IPS-15b (cell line): ENCODE measurements around the gene SPINK8.
"Not testable (repeated sequence)": the region's sequence is repeated elsewhere in the genome, so short reads cannot be mapped to it uniquely, and the experiment has no call there.

Experiments used
- H3K27me3 ChIP-seq: one replicate; pipeline ENCODE4 v1.6.1; 2013; ENCODE audit warnings: low read length; ENCODE audit not compliant: control insufficient read depth, insufficient read depth
- H3K36me3 ChIP-seq: one replicate; pipeline ENCODE4 v1.6.1; 2013; ENCODE audit warnings: low read length; ENCODE audit not compliant: control insufficient read depth, insufficient read depth
- H3K4me1 ChIP-seq: one replicate; pipeline ENCODE4 v1.6.1; 2013; ENCODE audit warnings: mild to moderate bottlenecking, low read length; ENCODE audit not compliant: control insufficient read depth, insufficient read depth
- H3K4me3 ChIP-seq: one replicate; pipeline ENCODE4 v1.5.1; 2013; ENCODE audit warnings: low read depth, low read length
- H3K9ac ChIP-seq: one replicate; pipeline ENCODE4 v1.6.1; 2013; ENCODE audit warnings: low read depth, mild to moderate bottlenecking, low read length
- H3K9me3 ChIP-seq: one replicate; pipeline ENCODE4 v1.6.1; 2013; ENCODE audit warnings: mild to moderate bottlenecking, low read length; ENCODE audit not compliant: control insufficient read depth, insufficient read depth

The SPINK8 gene

GRCh38 chr3:48333346-48334245 lies at the start of gene SPINK8:
SPINK8 (minus strand) TSS chr3:48333661; CDS start chr3:48328341, 5,320 bp downstream.
- H3K9ac ChIP-seq, H3K4me1 ChIP-seq, H3K9me3 ChIP-seq, H3K27me3 ChIP-seq, H3K36me3 ChIP-seq, H3K4me3 ChIP-seq: not testable (repeated sequence)

- H3K27me3 ChIP-seq = no peaks in the 10 kb centered on the region
- no peaks in the 10 kb centered on the region for H3K36me3 ChIP-seq
- no peaks in the 10 kb centered on the region for H3K9me3 ChIP-seq
- H3K9ac ChIP-seq = no peak overlapping the region
- peaks cover 6% of the 10 kb centered on the region for H3K4me1 ChIP-seq
- H3K4me3 ChIP-seq = no peak overlapping the region
These were observed 39.5 kb upstream of the SPINK8 start for GRCh38 chr3:48372862-48373435.

DNA sequence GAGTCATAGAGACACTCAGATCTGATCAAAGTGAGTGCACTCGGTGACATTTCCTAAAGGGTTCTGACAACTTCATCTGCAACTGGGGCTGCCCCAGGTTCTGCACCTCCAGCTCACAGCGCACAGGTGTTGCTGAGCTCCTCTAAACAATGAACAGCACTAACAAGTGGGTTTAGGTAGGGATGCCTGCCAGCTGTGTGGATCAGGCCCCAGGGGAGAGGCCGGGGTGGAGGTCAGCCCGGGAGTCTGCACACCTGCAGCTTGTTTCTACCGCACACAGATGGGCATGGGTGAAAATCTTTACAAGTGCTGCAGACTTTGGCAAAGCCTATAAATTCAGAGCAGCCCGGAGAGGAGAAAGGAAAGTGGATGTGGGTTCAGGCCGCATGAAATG lies 38.9 kb upstream of the SPINK8 start:
- H3K9ac ChIP-seq = no peak overlapping the region
- H3K36me3 ChIP-seq = no peaks in the 10 kb centered on the region
- no peaks in the 10 kb centered on the region for H3K27me3 ChIP-seq
- no peaks in the 10 kb centered on the region for H3K9me3 ChIP-seq
- H3K4me1 ChIP-seq = peaks cover 6% of the 10 kb centered on the region
- H3K4me3 ChIP-seq = no peak overlapping the region

GRCh38 chr3:48371651-48372376 lies 38.4 kb upstream of the SPINK8 start, which contains the start of gene FBXW12:
FBXW12 (plus strand) TSS chr3:48372219; CDS start chr3:48372768, 549 bp downstream.
- Histone ChIP-seq H3K9ac (no peak within 1 kb of the TSS), H3K27me3 (no peaks in the 10 kb centered on the region), H3K4me1 (peaks cover 6% of the 10 kb centered on the region), H3K36me3 (no peaks in the 10 kb centered on the region), H3K9me3 (no peaks in the 10 kb centered on the region), H3K4me3 (no peak within 1 kb of the TSS)

DNA sequence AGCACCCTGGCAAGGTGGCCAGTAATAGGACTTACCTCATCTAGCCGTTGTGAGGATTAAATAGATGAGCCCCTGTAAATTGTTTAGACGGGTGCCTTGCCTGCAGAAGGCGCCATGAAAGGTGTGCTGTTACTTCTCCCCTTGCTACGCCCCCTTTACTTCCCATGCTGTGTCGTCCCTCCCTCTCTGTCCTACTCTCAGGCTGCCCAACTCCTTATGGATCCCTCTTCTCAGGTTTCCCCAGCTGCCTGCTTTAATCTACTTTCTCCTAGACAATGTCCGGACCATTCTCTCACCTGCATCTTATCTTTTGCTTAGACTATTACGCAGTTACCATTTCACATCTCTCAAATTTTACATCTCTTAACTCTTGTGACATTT lies 36.9 kb upstream of the SPINK8 start:
- H3K9ac ChIP-seq = no peak overlapping the region
- no peak overlapping the region for H3K4me3 ChIP-seq
- H3K4me1 ChIP-seq = peaks cover 6% of the 10 kb centered on the region
- no peaks in the 10 kb centered on the region for H3K36me3 ChIP-seq
- H3K9me3 ChIP-seq = no peaks in the 10 kb centered on the region
- H3K27me3 ChIP-seq = no peaks in the 10 kb centered on the region

GRCh38 chr3:48369693-48370332 lies 36.4 kb upstream of the SPINK8 start:
- Histone ChIP-seq H3K36me3 (no peaks in the 10 kb centered on the region), H3K4me1 (peaks cover 6% of the 10 kb centered on the region), H3K9me3 (no peaks in the 10 kb centered on the region), H3K9ac (no peak overlapping the region), H3K27me3 (no peaks in the 10 kb centered on the region), H3K4me3 (no peak overlapping the region)

GRCh38 chr3:48367201-48367600 lies 33.7 kb upstream of the SPINK8 start:
- no peak overlapping the region for H3K9ac ChIP-seq

GRCh38 chr3:48364840-48365239 lies 31.4 kb upstream of the SPINK8 start:
- no peak overlapping the region for H3K9ac ChIP-seq
- H3K4me1 ChIP-seq = peaks cover under 1% of the 10 kb centered on the region
- no peaks in the 10 kb centered on the region for H3K36me3 ChIP-seq
- no peaks in the 10 kb centered on the region for H3K27me3 ChIP-seq
- H3K4me3 ChIP-seq = no peak overlapping the region
- H3K9me3 ChIP-seq = no peaks in the 10 kb centered on the region

More at GRCh38 chr3:48367201-48367600, 33.7 kb upstream of the SPINK8 start:
- Histone ChIP-seq H3K4me3 (no peak overlapping the region), H3K27me3 (no peaks in the 10 kb centered on the region), H3K9me3 (no peaks in the 10 kb centered on the region), H3K36me3 (no peaks in the 10 kb centered on the region), H3K4me1 (peaks cover 6% of the 10 kb centered on the region)

GRCh38 chr3:48361928-48362327 lies 28.5 kb upstream of the SPINK8 start:
- Histone ChIP-seq H3K9me3 (no peaks in the 10 kb centered on the region), H3K9ac (no peak overlapping the region), H3K4me1 (no peaks in the 10 kb centered on the region), H3K36me3 (no peaks in the 10 kb centered on the region), H3K27me3 (no peaks in the 10 kb centered on the region), H3K4me3 (no peak overlapping the region)

DNA sequence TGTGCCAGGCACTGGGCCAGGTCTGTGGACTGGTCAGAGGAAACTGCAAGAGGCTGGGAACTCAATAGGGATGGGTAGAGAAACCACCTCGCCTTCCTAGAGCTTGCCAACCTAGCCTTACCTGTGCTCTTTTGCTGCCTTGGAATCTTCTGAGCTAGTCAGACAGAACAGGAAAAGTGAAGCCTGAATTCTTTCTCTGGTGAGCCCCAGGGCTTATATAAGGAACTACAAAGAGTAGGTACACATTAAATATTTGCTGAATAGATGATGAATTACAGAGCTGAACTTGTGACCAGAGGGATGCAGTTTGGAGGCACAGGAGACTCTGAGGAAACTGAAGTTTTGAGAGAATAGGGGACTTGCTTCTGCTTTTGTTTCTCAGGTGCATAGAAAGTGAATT lies 23.0 kb upstream of the SPINK8 start:
- Histone ChIP-seq H3K9me3 (no peaks in the 10 kb centered on the region), H3K36me3 (no peaks in the 10 kb centered on the region), H3K4me3 (no peak overlapping the region), H3K9ac (no peak overlapping the region), H3K4me1 (no peaks in the 10 kb centered on the region), H3K27me3 (no peaks in the 10 kb centered on the region)

- no peaks in the 10 kb centered on the region for H3K9me3 ChIP-seq
- H3K36me3 ChIP-seq = no peaks in the 10 kb centered on the region
- no peaks in the 10 kb centered on the region for H3K27me3 ChIP-seq
- no peak overlapping the region for H3K9ac ChIP-seq
- H3K4me1 ChIP-seq = no peaks in the 10 kb centered on the region
- H3K4me3 ChIP-seq = no peak overlapping the region
These were observed 20.5 kb upstream of the SPINK8 start for GRCh38 chr3:48353987-48354386.
